HG03432 (cell line): ENCODE data around the gene FAM43B.

ENCODE experiments used
- ATAC-seq: cut with Tn5 transposase; IDR thresholded peaks from one replicate; pipeline ENCODE4 v1.9.1; 2021; ENCODE audit warnings: mild to moderate bottlenecking, moderate library complexity; ENCODE audit not compliant: unreplicated experiment

FAM43B gene

DNA sequence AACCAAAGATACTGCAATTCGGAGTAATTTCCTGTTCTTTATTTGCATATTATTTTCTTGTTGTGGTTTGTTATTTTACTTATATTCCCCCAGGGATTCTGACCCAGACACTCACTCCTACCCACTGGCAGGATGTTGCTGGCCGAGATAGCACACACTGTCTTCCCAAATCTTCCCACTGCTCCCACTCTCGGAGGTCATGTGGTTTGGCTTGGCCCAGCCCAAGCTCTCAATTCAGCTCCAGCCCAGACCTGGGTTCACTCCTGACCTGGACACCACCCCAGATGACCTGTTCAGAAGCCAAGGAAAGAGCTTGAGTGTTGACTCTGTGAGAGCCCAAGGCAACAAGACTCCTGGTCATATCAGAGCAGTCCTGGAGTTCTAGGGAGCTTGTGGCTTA is 1.2 kb upstream of the FAM43B start:
- ATAC-seq: no peak

DNA sequence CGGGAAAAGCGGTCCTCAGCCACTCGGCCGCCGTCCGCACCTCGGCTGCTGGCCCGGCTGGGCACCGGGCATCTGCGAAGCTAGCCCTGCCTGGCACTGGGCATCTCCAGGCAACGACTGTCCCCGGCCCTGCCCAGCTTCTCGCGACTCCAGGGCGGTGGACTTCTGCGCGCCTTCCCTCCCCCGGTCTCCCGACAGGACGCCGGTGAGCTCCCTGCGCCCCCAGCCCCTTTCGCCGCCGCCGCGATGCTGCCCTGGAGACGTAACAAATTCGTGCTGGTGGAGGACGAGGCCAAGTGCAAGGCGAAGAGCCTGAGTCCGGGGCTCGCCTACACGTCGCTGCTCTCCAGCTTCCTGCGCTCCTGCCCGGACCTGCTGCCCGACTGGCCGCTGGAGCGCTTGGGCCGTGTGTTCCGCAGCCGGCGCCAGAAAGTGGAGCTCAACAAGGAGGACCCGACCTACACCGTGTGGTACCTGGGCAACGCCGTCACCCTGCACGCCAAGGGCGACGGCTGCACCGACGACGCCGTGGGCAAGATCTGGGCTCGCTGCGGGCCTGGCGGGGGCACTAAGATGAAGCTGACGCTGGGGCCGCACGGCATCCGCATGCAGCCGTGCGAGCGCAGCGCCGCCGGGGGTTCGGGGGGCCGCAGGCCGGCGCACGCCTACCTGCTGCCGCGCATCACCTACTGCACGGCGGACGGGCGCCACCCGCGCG is 514 bp downstream of the FAM43B start:
- ATAC-seq: no peak

DNA sequence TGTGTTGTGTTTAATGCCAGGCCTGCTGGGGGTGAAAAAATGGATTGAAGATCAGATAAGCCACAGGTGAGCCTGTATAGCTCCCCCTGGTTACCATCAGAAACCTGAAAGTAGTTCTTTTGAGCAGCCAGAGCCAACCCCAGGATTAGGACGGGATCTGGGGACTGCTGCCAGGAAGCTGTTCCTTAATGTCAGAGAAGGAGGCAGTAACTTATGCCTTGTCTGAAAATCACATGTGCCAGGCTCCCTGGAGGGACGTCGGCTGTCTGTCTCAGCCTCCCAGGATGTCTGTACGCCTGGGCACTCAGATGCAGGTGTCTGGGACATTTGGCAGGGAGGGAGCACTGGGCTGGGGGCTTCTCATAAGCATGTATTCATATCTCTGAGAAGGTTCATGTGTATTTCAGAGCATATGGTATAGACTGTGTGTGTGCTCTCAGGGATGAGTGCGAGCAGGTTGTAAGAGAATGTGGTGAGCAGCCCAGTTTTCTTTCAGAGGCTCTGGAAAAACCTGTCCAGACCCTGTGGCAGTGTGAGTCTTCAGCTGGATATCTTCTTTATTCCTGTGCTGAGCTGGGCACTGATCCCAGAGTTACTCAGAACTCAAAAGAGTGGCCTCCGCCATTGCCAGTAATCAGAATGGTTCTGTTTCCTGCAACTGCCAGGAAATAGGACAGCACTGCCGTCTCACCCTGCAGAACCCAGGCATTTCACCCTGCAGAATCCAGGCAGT is 2.8 kb downstream of the FAM43B start:
- no peak for ATAC-seq

DNA sequence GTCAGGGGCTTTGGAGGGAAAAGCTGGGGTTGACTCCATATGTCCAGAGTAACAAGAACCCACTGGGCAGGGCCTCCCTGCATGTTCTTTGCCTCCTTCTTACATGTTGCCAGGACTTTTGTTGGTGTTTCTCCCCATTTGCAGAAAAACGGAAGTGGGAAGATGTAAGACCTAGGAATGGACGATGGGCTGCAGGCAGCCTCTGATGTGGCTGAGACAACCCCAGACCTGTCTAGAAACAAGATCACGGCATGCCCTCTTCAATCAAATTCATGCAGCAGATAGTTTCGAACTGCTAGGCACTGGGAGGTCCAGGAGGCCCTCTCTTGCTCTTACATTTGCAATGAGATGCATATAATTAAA is 3.4 kb downstream of the FAM43B start:
- ATAC-seq: no peak

DNA sequence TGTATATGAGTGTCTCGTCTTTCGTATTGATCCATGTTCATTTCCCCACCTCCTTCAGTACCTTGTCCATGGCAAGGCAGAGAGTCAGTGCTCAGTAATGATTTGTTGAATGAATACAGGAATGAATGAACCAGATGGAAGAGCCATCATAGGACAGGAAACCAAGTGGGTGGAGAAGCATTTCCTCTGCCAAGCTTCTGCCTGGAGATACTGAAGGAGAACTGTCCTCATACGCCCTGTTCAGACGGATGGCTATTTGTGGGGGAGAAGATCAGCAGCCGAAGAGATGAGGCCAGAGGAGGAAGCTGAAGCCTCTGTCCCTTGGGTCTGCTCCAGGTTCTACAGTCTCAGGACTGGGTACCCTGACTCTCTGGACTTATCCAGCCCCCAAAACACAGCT is 5.8 kb downstream of the FAM43B start:
- no peak for ATAC-seq

DNA sequence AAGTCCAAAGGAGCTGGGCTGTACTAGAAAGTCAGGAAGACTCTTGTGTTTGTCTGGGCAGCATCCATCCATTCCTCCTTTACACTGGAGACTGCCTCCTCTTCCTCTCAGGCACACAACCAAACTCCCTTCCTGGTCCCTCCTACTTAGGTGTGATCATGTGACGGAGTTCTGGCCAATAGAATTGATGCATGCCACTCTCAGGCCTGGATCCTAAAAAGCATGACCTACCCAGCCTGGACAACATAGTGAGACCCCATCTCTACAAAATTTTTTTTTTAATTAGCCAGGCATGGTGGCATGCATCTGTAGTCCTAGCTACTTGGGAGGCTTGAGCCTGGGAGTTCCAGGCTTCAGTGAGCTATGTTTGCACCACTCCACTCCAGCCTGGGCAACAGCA is 8.6 kb downstream of the FAM43B start:
- ATAC-seq: no peak

DNA sequence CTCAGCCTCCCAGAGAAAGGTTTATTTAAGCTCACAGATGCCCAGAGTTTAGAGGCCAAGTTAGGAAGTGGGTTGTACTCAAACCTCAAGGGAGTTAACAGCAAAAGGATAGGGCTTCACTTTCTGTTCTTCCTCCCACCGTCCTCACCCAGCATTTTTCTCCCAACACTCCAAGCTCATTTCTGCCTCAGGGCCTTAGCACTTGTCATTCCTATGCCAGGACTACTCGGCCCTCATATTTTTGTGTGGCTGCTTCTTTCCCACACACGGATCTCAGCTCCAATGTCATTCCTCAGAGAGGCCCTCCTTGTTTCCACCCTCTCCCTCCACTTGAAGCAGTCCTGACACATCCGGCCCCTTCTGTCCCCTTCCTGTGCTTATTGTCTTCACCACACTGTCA is 12.9 kb downstream of the FAM43B start:
- ATAC-seq: no peak

DNA sequence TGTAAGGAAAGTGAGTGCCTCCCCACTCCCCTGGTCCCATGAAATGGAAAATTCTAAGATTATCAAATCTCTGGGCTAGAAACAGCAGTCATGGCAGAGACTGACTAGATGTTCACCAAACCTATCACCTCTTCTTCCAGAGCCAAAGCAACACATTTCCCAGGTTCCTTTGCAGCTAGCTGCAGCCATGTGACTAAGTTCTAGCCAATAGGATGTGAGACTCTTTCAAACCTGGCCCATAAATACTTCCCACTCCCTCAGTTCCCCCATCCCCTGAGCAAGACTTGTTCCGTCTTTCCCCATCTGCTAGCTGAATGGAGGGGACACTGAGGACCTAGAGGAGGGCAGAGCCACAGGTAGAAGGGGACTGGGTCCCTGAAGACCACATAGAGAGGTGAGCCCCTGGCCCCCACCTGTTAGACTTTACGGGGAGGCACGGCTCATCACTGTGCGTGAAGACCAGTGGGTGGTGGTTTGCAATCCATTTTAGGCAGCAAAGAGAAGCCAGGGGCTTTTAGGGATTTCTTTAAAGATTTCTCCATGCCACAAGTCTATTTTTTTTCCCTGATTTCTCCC is 17.2 kb downstream of the FAM43B start:
- ATAC-seq: no peak

DNA sequence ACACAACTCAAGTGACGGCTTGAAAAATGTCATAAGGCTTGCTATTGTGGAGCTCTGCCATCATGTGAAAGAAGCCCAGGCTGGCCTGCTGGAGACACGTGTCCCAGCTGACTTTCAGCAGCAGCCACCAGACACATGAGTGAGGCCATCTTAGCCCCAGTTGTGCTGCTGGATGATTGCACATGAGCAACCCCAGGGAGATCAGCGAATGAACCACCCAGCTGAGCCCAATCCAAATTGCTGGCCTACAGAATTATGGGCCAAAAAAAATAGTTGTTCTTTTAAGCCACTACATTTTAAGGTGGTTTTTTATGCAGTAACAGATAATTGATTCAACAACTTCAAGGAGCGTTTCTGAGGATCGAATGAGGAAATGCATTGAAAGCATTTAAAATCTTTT is 19.1 kb downstream of the FAM43B start:
- no peak for ATAC-seq

DNA sequence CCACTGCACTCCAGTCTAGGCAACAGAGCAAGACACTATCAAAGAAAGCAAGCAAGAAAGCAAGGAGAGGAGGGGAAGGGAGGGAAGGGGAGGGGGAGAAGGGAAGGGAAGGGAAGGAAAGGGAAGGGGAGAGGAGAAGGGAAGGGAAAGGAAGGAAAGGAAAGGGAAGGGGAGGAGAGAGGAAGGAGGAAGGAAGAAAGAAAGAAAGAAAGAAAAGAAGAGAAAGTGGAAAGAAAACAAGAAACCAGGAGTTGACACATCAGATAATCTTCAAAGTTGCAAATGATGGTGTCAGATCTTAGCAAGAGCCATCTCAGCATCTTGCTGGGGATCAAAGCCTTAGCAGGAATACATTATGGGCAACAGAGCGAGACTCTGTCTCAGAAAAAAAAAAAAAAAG is 21.6 kb downstream of the FAM43B start:
- ATAC-seq: no peak

DNA sequence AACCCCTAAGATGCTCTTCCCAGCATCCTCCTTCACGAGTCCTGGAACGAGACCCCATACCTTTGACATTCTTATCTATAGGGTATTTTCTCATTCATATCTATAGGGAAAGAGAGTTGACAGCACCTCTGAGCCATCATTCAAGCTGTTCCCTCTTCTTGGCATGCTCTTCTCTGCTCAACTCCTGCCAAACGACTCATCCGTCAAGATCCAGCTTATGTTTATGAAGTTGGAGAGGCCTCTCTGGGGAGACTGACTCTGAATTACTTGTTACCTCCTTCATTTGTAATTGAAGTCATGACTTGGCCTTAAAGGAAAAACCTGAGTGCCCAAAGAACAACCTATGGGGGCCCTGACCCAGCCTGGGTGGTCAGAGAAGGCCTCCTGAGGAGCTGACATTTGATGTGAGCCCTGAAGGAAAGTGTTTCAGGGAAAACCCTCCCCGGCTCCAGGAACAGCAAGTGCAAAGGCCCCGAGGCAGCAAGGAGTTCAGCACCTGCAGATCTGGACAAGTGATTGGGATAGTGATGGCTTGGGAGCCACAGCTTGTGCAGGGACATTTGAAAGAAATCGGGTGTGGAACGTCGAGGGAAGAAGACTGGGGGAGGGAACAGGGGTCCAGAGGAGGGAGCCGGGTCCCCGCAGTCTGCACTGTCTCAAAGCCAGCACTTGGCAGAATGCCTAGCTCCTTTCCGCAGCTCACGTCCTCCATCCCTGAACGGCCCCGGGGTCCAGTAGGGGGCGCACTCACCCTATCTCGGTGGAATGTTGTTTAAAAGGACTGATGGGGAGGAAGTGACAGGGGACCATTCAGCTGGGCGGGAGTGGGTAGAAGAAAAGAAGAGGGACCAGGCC is 22.5 kb downstream of the FAM43B start:
- ATAC-seq: no peak

DNA sequence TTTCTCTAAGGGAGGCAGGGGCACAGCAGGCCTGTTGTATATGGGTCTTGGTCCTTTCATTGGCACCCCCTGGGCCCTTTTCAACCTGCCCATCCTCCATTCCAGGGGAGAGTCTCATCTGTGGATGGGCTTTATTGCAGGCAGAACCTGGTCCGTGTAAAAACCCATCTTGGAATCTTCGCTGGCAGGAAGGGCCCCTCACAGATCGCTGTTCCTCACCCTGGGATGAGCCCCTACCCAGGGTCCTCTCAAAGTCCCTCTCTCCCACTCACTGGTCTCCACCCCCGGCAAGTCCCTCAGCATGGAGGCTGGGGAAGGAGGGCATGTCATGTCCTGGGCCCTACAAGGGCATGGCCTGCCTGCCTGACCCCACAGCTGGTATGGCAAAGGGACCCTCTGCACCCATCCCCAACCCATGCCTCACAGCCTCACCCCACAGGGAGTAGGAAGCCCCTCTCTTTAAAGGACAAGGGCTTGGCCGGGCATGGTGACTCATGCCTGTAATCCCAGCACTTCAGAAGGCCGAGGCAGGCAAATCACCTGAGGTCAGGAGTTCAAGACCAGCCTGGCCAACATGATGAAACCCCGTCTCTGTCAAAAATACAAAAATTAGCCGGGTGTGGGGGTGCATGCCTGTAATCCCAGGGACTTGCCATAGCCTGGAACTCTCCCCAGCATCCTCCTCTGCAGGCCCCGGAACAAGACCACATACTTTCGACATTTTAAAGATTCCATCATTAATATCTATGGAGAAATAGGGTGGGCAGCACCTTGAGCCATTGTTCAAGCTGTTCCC is 23.4 kb downstream of the FAM43B start:
- ATAC-seq: no peak

DNA sequence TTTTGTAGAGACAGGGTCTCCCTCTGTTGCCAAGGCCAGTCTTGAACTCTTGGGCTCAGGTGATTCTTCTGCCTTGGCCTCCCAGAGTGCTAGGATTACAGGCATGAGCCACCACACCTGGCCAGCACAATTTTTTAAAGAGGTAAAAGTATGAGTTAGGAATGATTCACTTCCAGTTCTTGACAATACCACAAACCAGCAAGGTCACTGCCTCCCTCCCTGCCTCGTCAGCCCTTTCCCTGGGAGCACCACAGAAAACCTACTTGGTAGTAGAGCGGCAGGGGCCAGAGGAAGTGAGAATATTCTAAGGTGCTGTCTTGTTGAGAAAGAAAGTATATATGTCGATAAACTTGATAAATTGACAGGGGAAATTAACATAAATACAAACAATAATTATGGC is 25.7 kb downstream of the FAM43B start:
- no peak for ATAC-seq

DNA sequence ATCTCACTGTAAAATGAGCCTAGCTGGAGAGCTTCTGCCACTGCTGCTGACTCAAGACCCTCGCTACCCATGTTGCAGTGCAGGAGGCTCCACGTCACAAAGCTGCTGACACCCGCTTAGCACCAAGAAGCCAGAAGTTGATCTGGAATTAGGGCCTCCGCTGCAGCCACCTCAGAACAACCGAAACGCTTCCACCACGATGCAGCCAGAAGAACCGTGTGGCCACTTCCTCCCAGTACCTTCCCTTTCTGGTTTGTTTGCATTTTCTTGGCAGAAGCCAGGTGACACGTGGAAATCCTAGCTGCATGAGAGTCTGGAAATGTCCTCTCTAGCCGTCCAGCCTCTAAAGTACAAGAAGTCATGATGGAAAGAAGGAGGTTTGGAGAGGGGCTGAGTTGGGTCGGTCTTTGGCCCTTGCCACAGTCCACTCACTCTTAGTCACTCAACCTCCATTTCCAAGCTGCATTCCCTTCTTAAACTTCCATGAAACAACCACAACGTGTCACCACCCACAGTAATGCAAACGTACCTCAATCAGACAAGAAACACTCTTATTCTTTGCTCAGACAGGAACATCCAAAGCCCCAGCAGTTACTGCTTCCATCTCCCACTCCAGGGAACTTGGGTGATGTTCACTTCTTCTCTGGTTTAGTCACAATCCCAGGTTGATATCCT is 26.5 kb downstream of the FAM43B start:
- no peak for ATAC-seq

DNA sequence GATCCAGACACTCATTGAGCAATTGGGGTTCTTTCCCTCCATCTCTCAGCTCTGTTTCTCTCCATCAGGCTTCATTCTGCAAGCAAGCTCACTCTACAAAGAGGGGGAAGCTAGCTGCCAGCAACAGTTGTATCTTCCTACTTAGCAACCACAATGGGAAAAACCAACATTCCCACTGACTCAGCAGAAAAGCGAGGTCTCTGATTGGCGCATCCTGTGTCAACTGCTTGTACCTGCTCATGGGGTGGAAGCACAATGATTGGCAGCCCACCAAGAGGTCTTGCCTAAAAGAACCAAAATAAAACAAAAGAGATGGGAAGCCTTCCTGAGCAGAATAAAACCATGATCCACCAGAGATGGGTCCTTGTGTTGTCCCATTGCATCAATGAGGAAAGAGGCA is 32.5 kb downstream of the FAM43B start:
- ATAC-seq: no peak

DNA sequence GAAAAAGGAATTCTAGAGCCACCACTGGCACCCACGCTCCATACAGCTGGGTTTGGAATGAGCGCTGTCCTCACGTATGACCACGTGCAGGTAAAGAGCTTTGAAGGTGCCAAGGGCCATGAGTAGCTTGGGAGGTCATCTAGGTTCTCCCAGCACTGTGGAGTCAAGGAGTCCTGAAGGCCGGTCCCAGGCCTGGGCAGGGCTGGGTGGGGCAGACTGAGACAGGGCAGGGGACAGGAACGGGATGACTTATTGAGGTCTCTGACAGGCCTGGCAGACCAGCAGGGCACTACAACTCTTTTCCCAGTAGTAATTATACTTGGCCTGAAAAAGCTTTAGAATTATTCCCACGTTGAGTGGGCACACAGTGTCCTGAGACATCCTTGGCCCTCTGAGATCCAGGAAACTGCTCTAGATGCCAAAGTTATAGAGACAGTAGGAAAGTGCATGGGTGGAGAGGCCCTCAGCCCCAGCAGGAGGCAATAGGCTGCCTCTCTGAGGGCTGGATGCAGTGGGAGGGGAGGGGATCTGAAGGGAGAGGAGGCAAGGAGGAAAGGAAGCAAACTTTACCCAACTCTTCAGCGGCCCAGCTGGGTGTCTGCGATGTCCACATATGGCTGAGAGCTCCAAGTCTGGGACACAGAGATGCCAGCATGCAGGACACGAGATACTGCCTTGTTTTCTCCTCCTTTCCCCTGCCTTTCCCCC is 34.7 kb downstream of the FAM43B start:
- no peak for ATAC-seq

DNA sequence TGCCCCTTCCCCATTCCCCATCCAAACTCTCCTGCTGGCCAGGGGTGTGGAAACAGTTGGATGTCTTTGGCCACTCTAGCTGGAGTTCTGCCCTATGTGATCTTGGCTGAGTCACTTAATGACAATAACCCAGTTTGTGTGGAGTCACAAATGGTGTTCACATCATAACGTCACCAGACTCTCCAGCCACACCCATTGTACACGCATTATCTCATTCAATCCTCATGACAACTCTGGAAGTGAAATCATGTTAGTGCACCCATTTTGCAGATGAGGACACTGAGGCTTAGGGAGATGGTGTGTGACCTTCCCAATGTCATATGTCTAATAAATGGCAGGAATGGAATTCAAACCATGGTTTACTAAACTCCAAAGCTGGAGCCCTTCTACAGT is 35.3 kb downstream of the FAM43B start:
- no peak for ATAC-seq

DNA sequence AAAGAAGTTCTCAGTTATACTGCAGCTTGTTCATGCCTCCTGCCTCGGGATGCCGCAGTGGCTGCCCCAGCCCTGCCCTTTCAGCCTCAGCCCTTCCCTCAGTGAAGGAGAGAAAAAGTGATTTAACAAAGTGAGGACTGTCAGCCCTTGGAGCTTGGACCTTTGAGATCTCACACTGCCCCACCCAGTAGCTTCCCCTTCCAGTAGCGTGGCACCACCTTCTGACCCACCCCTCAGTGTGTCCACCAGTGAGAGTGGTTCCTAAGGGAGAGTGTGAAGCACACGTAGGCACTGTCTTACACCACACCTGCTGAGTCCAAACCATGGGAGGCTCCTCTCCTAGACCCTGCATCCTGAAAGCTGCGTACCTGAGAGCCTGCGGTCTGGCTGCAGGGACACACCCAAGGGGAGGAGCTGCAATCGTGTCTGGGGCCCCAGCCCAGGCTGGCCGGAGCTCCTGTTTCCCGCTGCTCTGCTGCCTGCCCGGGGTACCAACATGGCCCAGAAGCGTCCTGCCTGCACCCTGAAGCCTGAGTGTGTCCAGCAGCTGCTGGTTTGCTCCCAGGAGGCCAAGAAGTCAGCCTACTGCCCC is 36.4 kb downstream of the FAM43B start, which contains the start of gene CDA:
TSS of gene CDA (plus strand) at position 464 of the 592 bp plus-strand sequence. CDS start at position 497, 33 bp downstream.
- no peak for ATAC-seq
